H7 (cell line): ENCODE data around the gene DEF6. TPM values are rescaled to one million over a fixed set of nuclear protein-coding genes. Genes with fewer than 3 reads are reported as not detected.
A peak's percentile ranks its signal among the peaks of the same experiment; 100 is the strongest.
"Not testable (repeated sequence)": the region's sequence is repeated elsewhere in the genome, so short reads cannot be mapped to it uniquely, and the experiment has no call there.

Experiments used
- DNase-seq: peaks from one replicate; pipeline ENCODE4 v3.0.0; 2012
- H3K27me3 ChIP-seq: 2 replicates; pipeline ENCODE4 v1.6.0; 2011; ENCODE audit warnings: mild to moderate bottlenecking, low read length; ENCODE audit not compliant: control insufficient read depth, insufficient read depth
- H3K36me3 ChIP-seq: replicated peaks from 2 replicates; pipeline ENCODE4 v1.5.1; 2011; ENCODE audit warnings: low read length; ENCODE audit not compliant: control insufficient read depth, insufficient read depth
- H3K4me3 ChIP-seq: 2 replicates; pipeline ENCODE4 v1.5.1; 2011; ENCODE audit warnings: low read depth, mild to moderate bottlenecking, control low read depth, low read length, moderate library complexity; ENCODE audit not compliant: insufficient read depth
- total RNA-seq: library from RNA; depleted of rRNA; stranded (reverse); fragments of >200 nt; shearing (Covaris generic); gene quantifications from 2 replicates; pipeline ENCODE4 v1.2.3, GENCODE V29; 2014

Gene DEF6
- total RNA-seq, 1 experiment from 2014 or later: 6.5 TPM

DNA sequence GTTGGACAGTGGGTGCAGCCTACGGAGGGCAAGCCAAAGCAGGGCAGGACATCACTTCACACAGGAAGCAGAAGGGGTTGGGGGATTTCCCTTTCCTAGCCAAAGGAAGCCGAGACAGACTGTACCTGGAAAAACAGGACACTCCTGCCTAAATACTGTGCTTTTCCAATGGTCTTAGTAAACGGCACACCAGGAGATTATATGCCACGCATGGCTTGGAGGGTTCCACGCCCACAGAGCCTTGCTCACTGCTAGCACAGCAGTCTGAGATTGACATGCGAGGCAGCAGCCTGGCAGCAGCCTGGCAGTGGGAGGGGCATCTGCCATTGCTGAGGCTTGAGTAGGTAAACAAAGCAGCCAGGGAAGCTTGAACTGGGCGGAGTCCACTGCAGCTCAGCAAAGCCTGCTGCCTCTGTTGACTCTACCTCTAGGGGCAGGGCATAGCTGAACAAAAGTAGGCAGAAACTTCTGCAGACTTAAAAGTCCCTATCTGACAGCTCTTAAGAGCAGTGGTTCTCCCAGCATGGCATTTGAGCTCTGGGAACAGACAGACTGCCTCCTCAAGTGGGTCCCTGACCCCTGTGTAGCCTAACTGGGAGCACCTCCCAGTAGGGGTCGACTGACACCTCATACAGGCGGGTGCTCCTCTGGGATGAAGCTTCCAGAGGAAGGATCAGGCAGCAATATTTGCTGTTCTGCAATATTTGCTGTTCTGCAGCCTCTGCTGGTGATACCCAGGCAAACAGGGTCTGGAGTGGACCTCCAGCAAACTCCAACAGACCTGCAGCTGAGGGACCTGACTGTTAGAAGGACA lies 34.7 kb downstream of the DEF6 start:
- H3K36me3 ChIP-seq, DNase-seq, H3K4me3 ChIP-seq, H3K27me3 ChIP-seq: not testable (repeated sequence)

DNA sequence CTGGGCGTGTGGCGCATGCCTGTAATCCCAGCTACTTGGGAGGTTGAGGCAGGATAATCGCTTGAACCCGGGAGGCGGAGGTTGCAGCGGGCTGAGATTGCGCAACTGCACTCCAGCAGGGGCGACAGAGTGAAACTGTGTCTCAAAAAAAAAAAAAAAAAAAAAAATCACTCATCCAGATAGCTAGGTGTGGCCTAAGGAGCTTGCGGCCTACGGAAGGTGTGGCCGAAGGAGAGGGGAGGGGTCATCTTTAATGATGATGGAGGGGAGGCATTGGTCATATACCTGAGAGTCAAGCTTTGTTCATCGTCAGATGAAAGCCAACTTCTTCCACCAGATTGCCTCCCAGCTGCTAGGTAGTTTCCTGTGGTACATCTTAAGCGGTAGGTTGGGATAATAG lies 43.9 kb downstream of the DEF6 start:
- Histone ChIP-seq H3K4me3 (no peak overlapping the region), H3K36me3 (peaks cover 1% of the 10 kb centered on the region), H3K27me3 (no peaks in the 10 kb centered on the region)
- peak; percentile 71 for DNase-seq

DNA sequence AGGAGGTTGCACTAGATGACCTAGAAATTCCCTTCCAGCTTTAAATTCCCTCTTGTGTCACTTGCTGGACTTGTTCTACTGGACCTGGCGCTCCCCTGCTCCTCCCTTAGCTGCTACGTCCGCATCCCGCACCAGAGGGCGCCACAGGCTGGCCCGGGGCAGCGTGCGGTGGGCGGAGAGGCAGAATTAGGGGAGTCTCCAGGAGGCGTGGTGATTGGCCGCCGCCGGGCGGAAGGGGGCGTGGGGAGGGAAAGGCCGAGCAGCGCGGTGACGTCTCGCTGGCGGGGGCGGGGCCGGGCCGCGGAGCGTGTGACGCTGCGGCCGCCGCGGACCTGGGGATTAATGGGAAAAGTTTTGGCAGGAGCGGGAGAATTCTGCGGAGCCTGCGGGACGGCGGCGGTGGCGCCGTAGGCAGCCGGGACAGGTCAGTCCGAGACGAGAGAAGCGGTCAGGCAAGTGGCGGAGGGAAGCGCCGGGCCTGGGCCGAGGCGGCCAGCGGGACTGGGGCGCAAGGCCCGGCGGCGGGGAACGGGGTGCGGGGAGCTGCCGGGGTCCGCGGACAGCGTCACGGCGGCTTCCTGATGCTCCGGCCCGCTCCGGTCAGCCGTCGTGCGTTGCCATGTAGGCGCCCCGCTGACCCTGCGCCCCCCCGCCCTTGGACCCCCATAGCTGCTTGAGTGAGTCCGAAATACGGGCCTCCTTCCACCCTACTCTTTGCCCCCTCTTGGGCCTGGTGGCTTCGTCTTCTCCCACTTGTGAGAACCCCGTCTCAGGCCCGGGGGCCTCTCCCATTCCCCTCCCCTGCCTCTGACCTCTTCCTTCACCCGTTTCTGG lies 44.9 kb downstream of the DEF6 start, which contains the start of gene PPARD:
Gene PPARD, plus strand, starts transcription at position 301 of the 834 bp plus-strand sequence. CDS start 68,530 bp downstream, outside the sequence.
- Histone ChIP-seq H3K27me3 (no peaks in the 10 kb centered on the region), H3K36me3 (peaks cover 1% of the 10 kb centered on the region), H3K4me3 (peak within 1 kb of the TSS; percentile 74)
- DNase-seq: peak; percentile 100

DNA sequence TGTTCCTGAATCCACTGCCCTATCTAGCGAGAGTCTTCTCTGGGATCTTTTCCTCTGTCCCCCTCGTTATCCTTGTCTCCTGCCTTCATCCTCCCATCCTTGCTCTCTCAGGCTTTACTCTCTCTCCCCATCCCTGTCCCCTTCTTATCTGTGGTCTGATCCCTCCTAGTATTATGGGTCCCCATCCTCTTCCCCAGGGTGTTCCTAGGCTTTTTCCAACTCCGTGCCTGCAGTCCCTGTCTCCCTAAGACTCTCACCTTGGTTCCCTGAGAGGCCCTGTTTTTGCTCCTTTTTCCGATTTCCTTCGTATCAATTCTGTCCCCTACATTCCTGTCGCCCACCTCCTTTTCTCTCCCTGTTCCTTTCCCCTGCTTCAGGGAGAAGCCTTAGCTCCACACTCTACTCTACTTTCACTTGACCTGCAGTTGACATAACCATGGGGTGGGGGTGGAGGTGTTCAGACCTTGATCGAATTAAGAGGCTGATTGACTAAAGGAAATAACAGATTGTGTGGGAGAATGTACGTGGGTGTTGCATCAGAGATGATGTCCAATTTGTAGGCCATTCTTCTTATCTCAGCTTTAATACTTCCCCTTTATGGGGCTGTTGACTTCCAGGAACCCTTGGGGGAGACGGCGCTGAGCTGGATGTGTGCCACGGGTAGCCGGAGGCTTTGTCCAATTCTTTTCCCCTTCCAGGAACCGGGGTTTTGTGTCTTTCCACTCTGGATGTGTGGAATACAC lies 45.6 kb downstream of the DEF6 start:
- DNase-seq: no peak
- Histone ChIP-seq H3K27me3 (no peaks in the 10 kb centered on the region), H3K4me3 (peak overlapping the region; percentile 74), H3K36me3 (peaks cover 1% of the 10 kb centered on the region)

DNA sequence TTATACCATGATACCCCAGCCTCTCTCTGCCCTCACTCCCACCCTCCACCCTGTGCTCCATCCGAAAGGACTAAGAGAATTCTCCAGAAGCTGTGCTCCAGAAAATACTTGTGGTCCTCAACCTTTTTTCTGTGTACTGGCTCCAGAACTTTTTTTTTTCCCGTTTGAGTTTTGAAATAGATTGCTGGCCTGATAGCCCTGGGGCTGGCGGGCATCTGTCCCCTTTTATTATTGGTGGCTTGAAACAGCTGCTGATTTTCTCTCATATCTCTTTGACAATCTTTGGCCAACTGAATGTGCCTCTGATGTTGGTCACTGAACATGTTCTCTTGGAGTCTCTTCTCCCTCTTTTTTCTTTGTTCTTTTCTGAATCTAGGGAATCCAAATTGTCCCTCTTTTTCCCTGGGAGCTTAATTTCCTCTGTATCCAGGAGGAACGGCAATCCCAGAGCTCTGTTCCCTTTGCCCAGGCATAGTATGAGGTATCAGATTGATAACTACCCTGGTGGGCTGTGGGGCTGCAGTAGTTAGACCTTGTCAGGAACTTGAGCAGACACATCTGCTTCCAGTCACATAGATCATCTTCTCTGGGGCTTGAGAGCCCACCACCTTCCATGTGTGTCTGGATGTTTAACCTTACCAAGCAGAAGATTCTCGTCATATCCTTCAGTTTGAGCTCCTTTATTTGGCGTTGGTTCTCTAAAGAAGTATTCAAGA lies 46.4 kb downstream of the DEF6 start:
- H3K36me3 ChIP-seq: peaks cover 2% of the 10 kb centered on the region

DNA sequence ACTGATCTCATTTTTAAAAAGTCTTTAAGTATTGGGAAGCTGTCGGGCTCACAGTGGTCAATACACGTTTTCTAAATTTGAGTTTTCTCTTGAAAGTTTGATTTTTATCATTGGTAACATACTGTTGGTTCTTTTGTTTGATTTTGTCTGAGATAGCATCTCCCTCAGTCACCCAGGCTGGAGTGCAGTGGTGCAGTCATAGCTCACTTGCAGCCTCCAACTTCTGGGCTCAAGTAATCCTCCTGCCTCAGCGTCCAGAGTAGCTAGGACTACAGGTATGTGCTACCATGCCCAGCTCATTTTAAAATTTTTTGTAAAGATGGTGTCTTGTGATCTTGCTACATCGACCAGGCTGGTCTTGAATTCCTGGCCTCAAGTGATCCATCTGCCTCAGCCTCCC lies 53.8 kb downstream of the DEF6 start:
- Histone ChIP-seq H3K27me3 (no peaks in the 10 kb centered on the region), H3K36me3 (peaks cover 2% of the 10 kb centered on the region), H3K4me3 (no peak overlapping the region)
- no peak for DNase-seq

More for the DNA sequence above, 46.4 kb downstream of the DEF6 start:
- Histone ChIP-seq H3K4me3 (no peak overlapping the region), H3K27me3 (no peaks in the 10 kb centered on the region)
- no peak for DNase-seq

DNA sequence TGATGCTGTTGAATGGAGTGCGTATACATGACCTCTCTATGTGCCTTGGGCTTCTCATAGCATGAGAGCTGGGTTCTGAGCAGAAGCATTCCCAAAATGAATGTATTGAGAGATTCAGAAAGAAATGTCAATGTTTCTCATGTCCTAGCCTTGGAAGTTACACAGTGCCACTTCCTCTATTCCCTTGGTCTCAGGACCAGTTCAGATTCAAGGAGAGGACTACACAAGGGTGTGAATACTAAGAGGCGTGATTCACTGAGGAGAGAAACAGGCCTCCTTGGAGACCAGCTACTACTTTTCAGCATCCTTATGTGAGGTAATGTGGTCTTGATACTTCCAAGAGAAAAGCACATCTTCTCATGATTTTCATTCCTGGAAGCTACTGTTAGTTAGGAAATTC lies 55.1 kb downstream of the DEF6 start:
- H3K27me3 ChIP-seq: no peaks in the 10 kb centered on the region
- no peak overlapping the region for H3K4me3 ChIP-seq
- peaks cover 1% of the 10 kb centered on the region for H3K36me3 ChIP-seq
- no peak for DNase-seq

DNA sequence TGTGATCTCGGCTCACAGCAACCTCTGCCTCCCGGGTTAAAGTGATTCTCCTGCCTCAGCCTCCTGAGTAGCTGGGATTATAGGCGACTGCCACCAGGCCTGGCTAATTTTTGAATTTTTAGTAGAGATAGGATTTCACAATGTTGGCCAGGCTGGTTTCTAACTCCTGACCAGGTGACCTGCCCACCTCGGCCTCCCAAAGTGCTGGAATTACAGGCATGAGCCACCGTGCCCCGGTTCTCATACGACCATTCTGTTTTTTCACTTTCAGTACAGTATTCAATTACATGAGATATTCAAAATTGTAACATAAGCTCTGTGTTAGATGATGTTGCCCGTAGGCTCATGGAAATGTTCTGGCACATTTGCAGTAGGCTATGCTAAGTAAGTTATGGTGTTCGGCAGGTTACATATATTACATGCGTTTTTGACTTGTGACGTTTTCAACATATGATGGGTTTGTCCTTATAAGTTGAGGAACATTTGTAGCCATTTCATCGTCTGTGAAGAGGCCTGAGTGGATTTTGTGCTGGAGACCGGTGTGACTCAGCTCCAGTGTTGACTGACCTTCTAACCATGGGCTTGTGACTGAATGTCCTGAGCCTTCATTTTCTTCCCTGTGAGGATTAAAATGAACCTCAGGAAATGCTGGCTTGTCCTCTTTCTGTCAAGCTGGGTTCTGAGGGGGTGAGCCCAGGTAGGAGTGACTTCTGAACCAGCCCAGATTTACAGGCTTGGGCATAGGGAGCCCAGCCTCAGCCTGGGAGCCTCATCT lies 56.9 kb downstream of the DEF6 start:
- H3K4me3 ChIP-seq: no peak overlapping the region
- DNase-seq: no peak
- no peaks in the 10 kb centered on the region; the same call in none of the 2 replicates for H3K36me3 ChIP-seq
- H3K27me3 ChIP-seq: no peaks in the 10 kb centered on the region

DNA sequence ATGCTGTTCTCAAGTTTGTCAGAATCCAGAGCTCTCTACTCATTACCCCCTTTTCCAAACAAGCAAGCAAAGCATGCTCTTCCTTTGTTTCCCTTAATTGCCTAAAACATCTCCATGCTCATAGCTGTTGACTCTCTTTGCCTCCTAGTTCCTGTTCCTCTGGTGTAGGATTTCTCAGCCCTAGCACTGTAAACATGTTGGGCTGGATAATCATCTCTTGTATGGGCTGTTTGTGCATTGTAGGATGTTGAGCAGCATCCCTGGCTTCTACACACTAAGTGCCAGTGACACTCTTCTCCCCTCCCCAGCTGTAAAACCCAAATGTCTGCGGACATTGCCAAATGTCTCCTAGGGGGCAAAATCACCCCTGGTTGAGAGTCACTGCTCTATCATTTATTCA lies 58.8 kb downstream of the DEF6 start:
- Histone ChIP-seq H3K27me3 (no peaks in the 10 kb centered on the region), H3K4me3 (no peak overlapping the region), H3K36me3 (no peaks in the 10 kb centered on the region; the same call in none of the 2 replicates)
- DNase-seq: no peak

DNA sequence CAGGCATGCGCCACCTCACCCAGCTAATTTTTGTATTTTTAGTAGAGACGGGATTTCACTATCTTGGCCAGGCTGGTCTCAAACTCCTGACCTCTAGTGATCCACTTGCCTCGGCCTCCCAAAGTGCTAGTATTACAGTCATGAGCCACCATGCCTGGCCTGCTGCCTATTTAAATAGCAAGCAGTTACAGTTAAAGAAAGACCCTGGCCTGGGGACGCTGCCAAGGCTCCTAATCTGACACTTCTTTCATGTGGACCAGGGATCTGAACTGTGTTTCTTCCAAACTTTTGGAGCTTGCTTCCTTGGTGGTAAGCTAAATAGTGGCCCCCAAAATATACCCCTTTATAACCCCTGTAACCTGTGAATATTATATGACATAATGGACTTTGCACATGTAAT lies 60.1 kb downstream of the DEF6 start:
- Histone ChIP-seq H3K36me3 (no peaks in the 10 kb centered on the region; the same call in none of the 2 replicates), H3K27me3 (no peaks in the 10 kb centered on the region), H3K4me3 (no peak overlapping the region)
- no peak for DNase-seq

DNA sequence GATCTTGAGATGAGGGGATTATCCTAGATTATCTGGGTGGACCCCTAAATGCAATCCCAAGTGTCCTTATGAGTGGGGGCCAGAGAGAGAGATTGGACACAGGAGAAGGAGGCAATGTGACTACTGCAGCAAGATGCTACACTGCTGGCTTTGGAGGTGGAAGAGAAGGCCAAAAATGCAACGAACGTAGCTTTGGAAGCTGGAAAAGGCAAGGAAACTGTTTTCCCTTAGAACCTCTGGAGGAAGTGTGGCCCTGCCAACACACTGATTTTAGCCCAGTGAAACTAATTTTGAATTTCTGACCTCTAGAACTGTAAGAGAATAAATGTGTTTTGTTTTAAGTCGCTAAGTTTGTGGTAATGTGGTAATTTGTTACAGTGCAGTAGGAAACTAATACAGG lies 60.5 kb downstream of the DEF6 start:
- no peaks in the 10 kb centered on the region; the same call in none of the 2 replicates for H3K36me3 ChIP-seq
- H3K4me3 ChIP-seq: no peak overlapping the region
- no peaks in the 10 kb centered on the region for H3K27me3 ChIP-seq
- no peak for DNase-seq

DNA sequence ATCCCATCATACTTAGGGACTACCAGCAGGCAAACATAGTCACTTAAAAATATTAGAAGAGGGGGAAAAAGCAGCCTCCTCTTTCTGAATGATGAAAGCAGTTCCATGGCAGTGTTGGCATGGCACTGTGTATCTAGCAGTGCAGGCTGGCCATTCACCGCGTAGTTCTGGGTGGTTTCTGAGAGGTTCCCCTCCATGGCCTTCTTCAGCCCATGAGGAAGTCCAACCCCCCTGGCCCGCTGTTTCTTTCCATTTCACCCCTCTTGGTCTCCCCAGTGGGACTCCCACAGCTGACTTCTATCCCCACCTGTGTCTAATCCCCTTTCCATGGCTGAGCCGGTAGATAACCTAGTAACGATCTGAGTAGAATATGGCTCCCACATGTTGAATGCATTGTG lies 61.7 kb downstream of the DEF6 start:
- H3K27me3 ChIP-seq: no peaks in the 10 kb centered on the region
- H3K4me3 ChIP-seq: no peak overlapping the region
- DNase-seq: no peak
- no peaks in the 10 kb centered on the region; the same call in none of the 2 replicates for H3K36me3 ChIP-seq

DNA sequence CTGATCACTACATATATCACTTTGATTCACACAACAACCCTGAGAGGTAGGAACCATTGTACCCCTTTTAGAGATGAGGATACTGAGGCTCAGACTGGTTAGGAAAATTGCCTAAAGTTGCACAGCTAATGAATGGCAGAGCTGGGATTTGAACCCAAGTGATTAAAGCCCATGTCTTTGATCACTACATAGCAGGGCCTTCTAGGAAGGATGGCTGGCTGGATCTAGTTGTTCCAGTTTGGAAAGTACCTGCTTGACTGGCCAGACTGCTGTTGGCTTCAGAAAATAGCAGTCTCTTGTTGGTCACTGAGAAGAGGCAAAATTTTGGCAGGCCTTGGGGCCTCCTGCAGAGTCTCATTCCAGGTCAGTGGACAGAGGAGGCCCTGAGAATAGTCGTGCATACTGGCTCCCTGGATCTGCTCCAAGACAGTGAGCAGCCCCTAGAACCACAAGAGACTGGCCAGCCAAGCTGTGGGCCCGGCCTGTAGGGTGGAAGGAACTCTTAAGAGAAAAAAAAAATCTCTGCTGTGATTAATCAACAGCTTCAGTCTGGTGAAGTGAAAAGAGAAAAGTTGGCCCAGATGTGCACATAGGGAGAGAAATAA lies 62.2 kb downstream of the DEF6 start:
- no peaks in the 10 kb centered on the region for H3K27me3 ChIP-seq
- H3K36me3 ChIP-seq: no peaks in the 10 kb centered on the region; the same call in none of the 2 replicates
- no peak for DNase-seq
- no peak overlapping the region for H3K4me3 ChIP-seq
